Measurements from ENCODE around the gene TEC.

GRCh38 chr4:48248559-48248953 is 21.1 kb downstream of the TEC start:
- no peak for TF ChIP-seq CTCF (IDR thresholded peaks at IDR 0.05)
- TF ChIP-seq EP300 (IDR thresholded peaks at IDR 0.05), result no peak
- TF ChIP-seq POLR2A (IDR thresholded peaks at IDR 0.05), result no peak
